ENCODE data around the gene LRRC49.
"Not testable (repeated sequence)": the region's sequence is repeated elsewhere in the genome, so short reads cannot be mapped to it uniquely, and the experiment has no call there.

LRRC49 gene

GRCh38 chr15:70869346-70869745 is 23.3 kb upstream of the LRRC49 start:
- DNase-seq, result no peak

GRCh38 chr15:70870051-70870450 is 22.6 kb upstream of the LRRC49 start:
- DNase-seq, result no peak

GRCh38 chr15:70871490-70871889 is 21.1 kb upstream of the LRRC49 start:
- not testable (repeated sequence) for DNase-seq

DNA sequence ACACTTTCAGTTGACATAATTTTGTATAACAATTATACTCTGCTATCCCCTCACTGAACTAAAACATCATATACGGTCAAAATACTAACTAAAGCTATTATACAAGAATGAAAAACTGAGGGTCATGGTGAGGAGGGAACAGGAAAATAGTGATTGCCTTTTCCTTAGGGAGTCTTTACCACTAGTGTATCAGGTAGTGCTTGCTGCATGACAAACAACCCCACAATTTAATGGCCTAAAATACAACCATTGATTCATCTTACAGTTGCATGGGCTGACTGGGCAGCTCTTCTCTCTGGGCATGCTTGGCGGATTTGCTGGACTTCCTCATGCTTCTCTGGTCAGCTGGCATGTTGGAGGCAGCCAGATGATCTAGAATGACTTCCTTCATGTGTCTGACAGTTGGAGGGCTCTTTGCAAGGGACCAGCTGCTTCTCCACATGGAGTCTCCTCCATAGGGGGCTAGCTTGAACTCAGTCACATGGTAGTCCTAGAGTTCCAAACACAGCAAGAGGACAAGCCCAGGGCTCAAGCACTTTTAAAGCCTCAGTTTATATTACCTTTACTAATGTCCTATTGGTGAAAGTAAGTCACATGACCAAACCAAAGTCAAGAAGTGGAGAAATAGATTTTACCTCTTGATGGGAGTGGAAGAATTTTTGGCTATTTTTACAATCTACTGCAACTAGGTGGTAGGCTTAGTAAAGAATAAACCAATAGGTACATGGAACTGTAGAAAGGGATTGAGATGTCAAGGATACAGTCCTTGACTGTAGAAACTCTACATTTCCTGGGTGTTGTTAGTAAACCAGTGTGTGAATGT is 19.2 kb upstream of the LRRC49 start:
- no peak for DNase-seq

DNA sequence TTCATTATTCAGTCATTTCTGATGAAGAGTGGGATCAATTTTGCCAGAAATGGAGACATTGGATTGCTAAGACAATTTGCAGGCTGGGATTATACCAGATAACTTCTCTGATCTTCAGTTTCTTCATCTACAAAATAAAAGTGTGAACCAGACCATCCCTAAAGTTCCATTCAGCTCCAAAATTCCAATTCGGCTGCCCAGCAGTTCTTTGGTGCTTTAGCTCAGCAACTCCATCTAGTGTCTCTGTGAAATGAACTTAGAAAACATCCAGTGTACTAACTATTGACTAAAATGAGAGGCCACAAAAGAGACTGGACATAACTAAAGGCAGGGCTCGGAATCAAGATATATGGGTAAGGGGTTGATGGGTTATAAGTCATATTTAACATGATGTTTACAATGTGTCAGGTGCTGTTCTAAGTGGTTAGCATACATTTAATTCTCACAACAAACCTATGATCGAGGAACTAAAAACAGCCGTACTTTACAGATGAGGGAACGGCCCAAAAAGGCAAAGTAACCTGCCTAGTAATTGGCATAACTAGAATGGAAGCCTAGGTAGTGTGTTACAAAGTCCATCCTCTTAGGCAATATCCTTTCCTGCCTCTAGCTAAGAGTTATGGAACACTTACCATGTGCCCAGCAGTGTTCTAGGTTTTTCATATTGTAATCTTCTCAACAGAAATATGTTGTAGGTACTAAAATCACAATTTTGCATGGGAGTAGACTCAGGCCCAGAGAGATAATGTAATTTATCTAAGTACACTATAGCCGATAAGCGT is 17.4 kb upstream of the LRRC49 start:
- DNase-seq, result no peak

GRCh38 chr15:70876011-70876410 is 16.6 kb upstream of the LRRC49 start:
- DNase-seq, result no peak

GRCh38 chr15:70876683-70877082 is 15.9 kb upstream of the LRRC49 start:
- no peak for DNase-seq

DNA sequence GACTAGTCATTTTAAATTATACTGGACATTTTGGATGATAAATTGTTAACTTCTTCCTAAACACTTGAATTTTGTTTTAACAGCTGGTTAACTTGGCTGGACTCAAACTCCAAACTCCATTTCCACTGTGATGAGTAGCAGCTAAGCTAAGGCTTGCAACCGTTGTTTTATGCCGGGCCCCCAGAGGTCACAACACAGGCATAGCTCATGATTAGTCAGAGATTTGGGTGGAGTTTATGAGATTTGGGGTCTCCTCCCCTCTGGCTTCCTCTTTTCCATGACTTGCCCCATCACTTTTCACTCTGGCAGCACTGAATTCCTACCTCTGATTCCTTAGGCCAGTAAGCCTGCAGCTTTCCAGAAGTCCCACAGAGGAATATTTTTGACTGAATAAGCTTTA is 13.2 kb upstream of the LRRC49 start:
- DNase-seq, result no peak

DNA sequence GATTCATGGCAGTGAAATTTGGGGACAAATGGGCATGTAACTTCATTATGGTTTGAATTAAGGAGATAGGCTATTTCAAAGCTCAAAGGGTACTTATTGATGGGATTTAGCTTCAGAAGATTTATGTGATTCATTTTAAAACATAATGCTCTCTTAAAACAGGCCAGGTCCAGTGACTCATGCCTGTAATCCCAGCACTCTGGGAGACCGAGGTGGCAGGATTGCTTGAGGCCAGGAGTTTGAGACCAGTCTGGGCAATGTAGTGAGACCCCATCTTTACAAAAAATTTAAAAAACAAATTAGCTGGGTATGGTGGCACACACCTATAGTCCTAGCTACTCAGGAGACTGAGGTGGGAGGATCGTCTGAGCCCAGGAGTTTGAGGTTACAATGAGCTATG is 11.8 kb upstream of the LRRC49 start:
- no peak for DNase-seq

- DNase-seq, result no peak
Measured at GRCh38 chr15:70882361-70882760, 10.3 kb upstream of the LRRC49 start.

DNA sequence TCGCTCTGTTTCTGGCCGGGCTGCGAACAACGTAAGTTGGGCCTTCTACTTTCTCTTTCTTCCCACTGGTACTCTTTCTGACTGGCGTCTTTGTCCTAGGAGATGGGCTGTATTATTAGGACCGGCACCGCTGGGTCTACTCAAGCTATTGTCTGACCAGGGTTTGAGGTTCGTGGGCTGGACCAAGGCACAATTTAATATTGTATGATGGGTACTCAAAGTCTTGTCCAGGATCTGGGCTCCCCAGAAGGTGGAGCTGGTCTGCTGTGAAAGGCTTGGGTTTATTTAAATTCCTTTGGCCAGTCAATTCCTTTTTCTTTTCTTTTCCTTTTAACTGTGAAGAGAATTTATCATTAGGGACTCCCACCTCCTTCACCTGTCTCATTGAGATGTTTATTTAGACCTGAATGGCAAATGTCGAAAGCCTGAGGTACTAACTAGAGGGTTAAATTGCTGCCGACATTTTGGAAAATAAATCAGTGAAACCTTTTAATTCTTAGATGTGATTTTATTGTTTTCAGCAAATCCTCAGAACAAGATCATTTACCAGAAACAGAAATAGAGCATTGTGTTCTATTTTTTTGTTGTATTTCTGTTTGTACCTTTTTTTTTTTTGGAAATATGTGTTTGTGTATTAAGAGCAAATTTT is 410 bp downstream of the LRRC49 start:
- DNase-seq, result no peak

GRCh38 chr15:70902107-70902506 is 9.5 kb downstream of the LRRC49 start:
- no peak for DNase-seq

GRCh38 chr15:70906842-70907241 is 14.2 kb downstream of the LRRC49 start:
- no peak for DNase-seq

GRCh38 chr15:70907784-70908471 is 15.3 kb downstream of the LRRC49 start:
- no peak for DNase-seq

DNA sequence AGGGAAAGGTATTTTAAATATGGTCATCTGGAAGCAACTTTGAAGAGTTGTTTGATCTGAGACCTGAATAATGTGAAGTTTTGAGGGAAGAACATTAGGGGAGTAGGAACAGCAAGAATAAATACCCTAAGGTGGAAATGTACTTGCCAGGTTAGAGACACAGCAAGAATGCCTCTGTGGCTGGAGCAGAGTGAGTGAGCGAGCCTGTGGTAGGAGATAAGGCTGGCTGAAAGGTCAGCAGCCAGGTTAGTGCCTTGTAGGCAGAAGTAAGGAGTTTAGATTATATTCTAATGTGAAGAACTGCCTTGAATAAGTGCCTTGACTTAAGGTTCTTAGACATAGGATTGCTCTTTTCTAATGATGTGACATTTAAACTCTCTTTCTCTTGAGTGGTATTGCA is 18.3 kb downstream of the LRRC49 start:
- no peak for DNase-seq

DNA sequence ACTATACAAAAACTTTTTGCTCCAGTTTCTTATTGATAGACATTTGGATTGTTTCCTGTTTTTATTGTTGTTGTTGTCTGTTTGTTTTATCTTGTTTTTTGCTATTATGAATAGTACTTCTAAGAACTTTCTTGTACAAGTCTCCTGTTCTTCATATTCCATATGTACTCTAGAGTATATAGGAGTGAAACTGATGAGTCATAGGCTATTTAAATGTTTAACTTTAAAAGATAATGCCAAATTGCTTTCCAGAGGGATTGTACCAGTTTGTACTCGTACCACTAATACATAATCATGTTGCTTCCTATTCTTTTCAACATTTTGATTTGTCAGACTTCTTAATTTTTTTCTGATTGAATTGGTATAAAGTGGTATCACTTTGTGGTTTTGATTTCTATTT is 19.6 kb downstream of the LRRC49 start:
- no peak for DNase-seq

- no peak for DNase-seq
Measured at GRCh38 chr15:70916531-70916930, 23.9 kb downstream of the LRRC49 start.

DNA sequence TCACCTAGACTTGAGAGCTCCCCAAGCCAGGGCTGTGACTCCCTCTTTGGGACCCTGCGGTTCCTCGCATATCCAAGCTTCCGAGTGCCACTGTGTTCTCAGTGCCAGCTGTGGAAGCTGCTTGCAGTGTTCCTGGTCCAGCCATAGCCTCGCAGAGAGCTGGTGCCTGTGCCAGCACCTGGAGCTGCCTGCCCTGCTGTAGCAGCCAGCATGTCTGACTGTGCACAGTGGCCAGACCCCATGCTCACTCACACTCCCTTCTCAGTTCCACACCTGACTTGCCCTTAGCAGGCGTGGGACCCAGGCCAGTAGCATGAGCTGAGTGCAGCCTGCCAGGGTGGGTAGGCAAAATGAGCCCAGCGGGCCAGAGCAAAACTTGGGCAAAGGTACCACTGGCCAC is 25.3 kb downstream of the LRRC49 start:
- DNase-seq, result no peak

GRCh38 chr15:70920981-70921696 is 28.5 kb downstream of the LRRC49 start:
- DNase-seq, result no peak

DNA sequence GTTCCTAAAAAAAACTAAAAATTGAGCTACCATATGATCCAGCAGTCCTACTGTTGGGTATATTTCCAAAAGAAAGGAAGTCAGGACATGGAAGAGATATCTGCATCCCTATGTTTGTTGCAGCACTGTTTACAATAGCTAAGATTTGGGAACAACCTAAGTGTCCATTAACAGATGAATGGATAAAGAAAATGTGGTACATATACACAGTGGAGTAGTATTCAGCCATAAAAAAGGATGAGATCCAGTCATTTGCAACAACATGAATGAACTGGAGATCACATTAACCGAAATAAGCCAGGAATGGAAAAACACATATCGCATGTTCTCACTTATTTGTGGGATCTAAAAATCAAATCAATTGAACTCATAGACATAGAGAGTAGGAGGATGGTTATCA is 29.5 kb downstream of the LRRC49 start:
- DNase-seq, result no peak

- DNase-seq, result no peak
Measured at GRCh38 chr15:70923311-70924080, 30.9 kb downstream of the LRRC49 start.

DNA sequence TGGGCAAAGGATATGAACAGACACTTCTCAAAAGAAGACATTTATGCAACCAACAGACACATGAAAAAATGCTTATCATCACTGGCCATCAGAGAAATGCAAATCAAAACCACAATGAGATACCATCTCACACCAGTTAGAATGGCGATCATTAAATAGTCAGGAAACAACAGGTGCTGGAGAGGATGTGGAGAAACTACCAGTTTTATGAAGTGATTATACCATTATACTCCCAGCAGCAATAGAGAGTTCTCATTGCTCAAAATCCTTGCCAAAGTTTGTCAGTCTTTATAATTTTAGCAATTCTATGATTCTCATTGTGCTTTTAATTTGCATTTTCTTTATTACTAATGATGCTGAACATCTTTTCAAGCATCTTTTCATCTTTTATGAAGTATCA is 34.3 kb downstream of the LRRC49 start:
- DNase-seq, result not testable (repeated sequence)

Data from stimulated activated naive CD4-positive, alpha-beta T cell treated with Interleukin-2 at 50 U/mL for 16 hours (primary cell).